Caco-2 (cell line): ENCODE results near the gene UST. TPM values are rescaled to one million over a fixed set of nuclear protein-coding genes. Genes with fewer than 3 reads are reported as not detected.

Source experiments
- BruUV-seq: library from RNA; stranded (reverse); fragments of 400-500 nt; replicated peaks from 2 replicates; lab custom pipeline; 2021; lab: Mats Ljungman, UMichigan
- CTCF ChIA-PET: fragments of 300-600 bp; sonication (Branson Sonifier 250); formaldehyde crosslinking; loops from one replicate; lab custom pipeline; 2022; ENCODE audit warnings: antibody characterized with exemption; lab: Charles Lee
- POLR2A ChIA-PET: fragments of 300-600 bp; sonication (Branson Sonifier 250); formaldehyde crosslinking; loops from one replicate; lab custom pipeline; 2022; ENCODE audit warnings: antibody characterized with exemption; lab: Charles Lee
- DNase-seq, 2 experiments: peaks; one replicate each; pipeline versions ENCODE4 v3.0.0 to v3.0.0-alpha.2; 2020 to 2022
- H3K27me3 ChIP-seq: replicated peaks from 2 replicates; pipeline ENCODE4 v1.6.0; 2011; ENCODE audit warnings: low read length; ENCODE audit not compliant: control insufficient read depth, insufficient read depth
- H3K36me3 ChIP-seq: 2 replicates; pipeline ENCODE4 v1.5.1; 2011; ENCODE audit warnings: low read length; ENCODE audit not compliant: control insufficient read depth, insufficient read depth
- H3K4me1 ChIP-seq: fragments of 250-450 bp; sonication (Bioruptor Pico); 2 replicates; pipeline ENCODE4 v1.5.1; 2020; ENCODE audit warnings: mild to moderate bottlenecking
- H3K4me3 ChIP-seq: 2 replicates; pipeline ENCODE4 v1.5.1; 2011; ENCODE audit warnings: low read depth, mild to moderate bottlenecking, control low read depth, low read length
- H3K9me3 ChIP-seq: fragments of 250-450 bp; sonication (Bioruptor Pico); 2 replicates; pipeline ENCODE4 v1.5.1; 2020; ENCODE audit warnings: mild to moderate bottlenecking, moderate library complexity
- H3K27ac Mint-ChIP-seq: one replicate; pipeline ENCODE4 v1.8.0; 2022; ENCODE audit warnings: mixed read lengths; ENCODE audit not compliant: unreplicated experiment
- H3K27me3 Mint-ChIP-seq: one replicate; pipeline ENCODE4 v1.8.0; 2022; ENCODE audit warnings: mixed read lengths; ENCODE audit not compliant: insufficient read depth, unreplicated experiment
- H3K36me3 Mint-ChIP-seq: one replicate; pipeline ENCODE4 v1.8.0; 2022; ENCODE audit warnings: mild to moderate bottlenecking, mixed read lengths; ENCODE audit not compliant: insufficient read depth, unreplicated experiment
- H3K4me1 Mint-ChIP-seq: one replicate; pipeline ENCODE4 v1.8.0; 2022; ENCODE audit warnings: low read depth, mixed read lengths; ENCODE audit not compliant: unreplicated experiment
- H3K4me3 Mint-ChIP-seq: one replicate; pipeline ENCODE4 v1.8.0; 2022; ENCODE audit warnings: mild to moderate bottlenecking, moderate library complexity, mixed read lengths; ENCODE audit not compliant: unreplicated experiment
- H3K9me3 Mint-ChIP-seq: one replicate; pipeline ENCODE4 v1.8.0; 2022; ENCODE audit warnings: mixed read lengths; ENCODE audit not compliant: unreplicated experiment
- CTCF ChIP-seq, 2 experiments: fragments of 200-600 bp in 1 of 2; IDR thresholded peaks; 1 replicate in 1 of 2; 2 replicates in 1 of 2; pipeline versions ENCODE4 v1.5.1 to v1.8.0; 2011 to 2022; ENCODE audit warnings: antibody characterized with exemption in 1 of 2, control low read depth in 1 of 2, inconsistent platforms in 1 of 2, low read depth in 1 of 2, low read length in 1 of 2, mild to moderate bottlenecking in 1 of 2, moderate library complexity in 1 of 2; ENCODE audit not compliant: insufficient read depth in 1 of 2, severe bottlenecking in 1 of 2, unreplicated experiment in 1 of 2
- intact Hi-C: fragments of 100-400 bp; cut with micrococcal nuclease; formaldehyde crosslinking; loops from one replicate; pipeline ENCODE4 v1.10.0; 2022; ENCODE audit not compliant: unreplicated experiment
- total RNA-seq: library from RNA; stranded (reverse); gene quantifications from 2 replicates; pipeline ENCODE4 v1.2.3, GENCODE V29; 2022

Gene UST
- total RNA-seq, 1 experiment from 2014 or later, result not detected

- Mint-ChIP-seq H3K4me3 (no peak overlapping the region), H3K27me3 (peaks cover 2% of the 10 kb centered on the region), H3K9me3 (no peaks in the 10 kb centered on the region), H3K27ac (no peak overlapping the region), H3K4me1 (no peaks in the 10 kb centered on the region), H3K36me3 (no peaks in the 10 kb centered on the region)
- DNase-seq, result no peak
- CTCF ChIA-PET, result no interaction called here
- TF ChIP-seq CTCF (IDR thresholded peaks at IDR 0.05; ENCODE audit: insufficient read depth in 1 of 2, low read depth in 1 of 2, low read length in 1 of 2, severe bottlenecking in 1 of 2, unreplicated experiment in 1 of 2), result no peak
- no peaks in the 10 kb centered on the region for H3K27me3 ChIP-seq
- H3K9me3 ChIP-seq, result no peaks in the 10 kb centered on the region
- no peaks in the 10 kb centered on the region for H3K4me1 ChIP-seq
- BruUV-seq, result no TSS peak
- no peak overlapping the region for H3K4me3 ChIP-seq
- no peaks in the 10 kb centered on the region for H3K36me3 ChIP-seq
- POLR2A ChIA-PET, result no interaction called here
- intact Hi-C loops, result no loop called here
Measured at GRCh38 chr6:148881593-148882311, 134.9 kb downstream of the UST start.

GRCh38 chr6:148883270-148883669, 136.4 kb downstream of the UST start:
- H3K9me3 Mint-ChIP-seq, result no peaks in the 10 kb centered on the region
- H3K36me3 Mint-ChIP-seq, result no peaks in the 10 kb centered on the region
- DNase-seq, result no peak
- no peak overlapping the region for H3K27ac Mint-ChIP-seq
- BruUV-seq, result no TSS peak
- no peaks in the 10 kb centered on the region for H3K4me1 ChIP-seq
- no peaks in the 10 kb centered on the region for H3K9me3 ChIP-seq
- no peak for TF ChIP-seq CTCF (IDR thresholded peaks at IDR 0.05; ENCODE audit: insufficient read depth in 1 of 2, low read depth in 1 of 2, low read length in 1 of 2, severe bottlenecking in 1 of 2, unreplicated experiment in 1 of 2)
- intact Hi-C loops, result no loop called here
- CTCF ChIA-PET, result no interaction called here
- no peaks in the 10 kb centered on the region for H3K36me3 ChIP-seq
- POLR2A ChIA-PET, result no interaction called here
- H3K27me3 ChIP-seq, result no peaks in the 10 kb centered on the region
- H3K4me1 Mint-ChIP-seq, result no peaks in the 10 kb centered on the region
- H3K4me3 ChIP-seq, result no peak overlapping the region
- H3K4me3 Mint-ChIP-seq, result no peak overlapping the region
- peaks cover 12% of the 10 kb centered on the region for H3K27me3 Mint-ChIP-seq

GRCh38 chr6:148884461-148884860, 137.6 kb downstream of the UST start:
- POLR2A ChIA-PET, result no interaction called here

More at GRCh38 chr6:148884461-148884860, 137.6 kb downstream of the UST start:
- Mint-ChIP-seq H3K27ac (no peak overlapping the region), H3K4me1 (no peaks in the 10 kb centered on the region), H3K4me3 (no peak overlapping the region), H3K9me3 (no peaks in the 10 kb centered on the region), H3K27me3 (peaks cover 12% of the 10 kb centered on the region), H3K36me3 (no peaks in the 10 kb centered on the region)
- BruUV-seq, result no TSS peak
- Histone ChIP-seq H3K27me3 (no peaks in the 10 kb centered on the region), H3K4me3 (no peak overlapping the region), H3K4me1 (no peaks in the 10 kb centered on the region), H3K36me3 (no peaks in the 10 kb centered on the region), H3K9me3 (no peaks in the 10 kb centered on the region)
- CTCF ChIA-PET, result no interaction called here
- no peak for DNase-seq
- intact Hi-C loops, result no loop called here
- TF ChIP-seq CTCF (IDR thresholded peaks at IDR 0.05; ENCODE audit: insufficient read depth in 1 of 2, low read depth in 1 of 2, low read length in 1 of 2, severe bottlenecking in 1 of 2, unreplicated experiment in 1 of 2), result no peak
